GM19043 (cell line): ENCODE measurements around the gene CCDC187.
"Not testable (repeated sequence)": the region's sequence is repeated elsewhere in the genome, so short reads cannot be mapped to it uniquely, and the experiment has no call there.

Source experiments
- ATAC-seq: cut with Tn5 transposase; IDR thresholded peaks from one replicate; pipeline ENCODE4 v1.9.1; 2021; ENCODE audit warnings: low read depth; ENCODE audit not compliant: unreplicated experiment

Gene CCDC187

DNA sequence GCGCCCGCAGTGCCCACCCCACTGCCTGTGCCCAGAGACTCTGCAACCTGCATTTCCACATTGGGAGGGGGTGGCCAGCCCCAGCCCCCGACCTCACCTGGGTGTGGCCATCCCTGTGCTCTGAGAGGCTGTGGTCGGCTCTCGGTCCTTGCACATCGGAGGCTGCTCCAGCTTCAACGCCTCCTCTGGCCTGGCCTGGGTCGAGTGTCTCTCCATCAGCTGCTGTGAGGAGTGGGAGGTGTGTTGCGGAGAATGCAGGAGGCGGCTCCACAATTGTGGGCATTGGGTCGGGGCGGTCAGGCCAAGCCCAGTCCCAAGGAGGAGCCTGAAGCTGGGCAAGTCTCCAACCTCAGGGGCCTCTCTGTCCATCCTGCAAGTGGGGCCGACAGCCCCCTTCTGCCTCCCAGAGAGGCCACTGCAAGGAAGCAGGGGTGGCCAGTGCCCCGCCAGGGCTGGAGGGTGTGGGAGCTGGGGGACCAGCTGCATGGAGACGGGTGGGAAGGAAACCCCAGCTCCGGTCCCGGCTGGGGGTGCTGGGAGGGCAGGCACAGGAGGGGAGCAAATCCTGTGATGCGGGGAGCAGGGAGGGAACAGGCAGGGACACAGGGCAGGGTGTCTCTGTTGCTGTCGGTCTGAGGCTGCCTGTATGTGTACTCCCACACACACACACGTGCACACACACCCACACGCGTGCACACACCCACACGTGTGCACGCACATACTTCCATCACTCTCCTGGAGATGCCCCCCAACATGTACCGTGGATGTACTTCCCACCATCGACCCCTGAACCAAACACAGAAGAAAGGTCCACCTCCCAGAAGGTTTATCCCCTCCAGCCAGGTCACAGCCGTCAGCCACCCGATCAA, 28.9 kb downstream of the CCDC187 start:
- ATAC-seq = no peak

DNA sequence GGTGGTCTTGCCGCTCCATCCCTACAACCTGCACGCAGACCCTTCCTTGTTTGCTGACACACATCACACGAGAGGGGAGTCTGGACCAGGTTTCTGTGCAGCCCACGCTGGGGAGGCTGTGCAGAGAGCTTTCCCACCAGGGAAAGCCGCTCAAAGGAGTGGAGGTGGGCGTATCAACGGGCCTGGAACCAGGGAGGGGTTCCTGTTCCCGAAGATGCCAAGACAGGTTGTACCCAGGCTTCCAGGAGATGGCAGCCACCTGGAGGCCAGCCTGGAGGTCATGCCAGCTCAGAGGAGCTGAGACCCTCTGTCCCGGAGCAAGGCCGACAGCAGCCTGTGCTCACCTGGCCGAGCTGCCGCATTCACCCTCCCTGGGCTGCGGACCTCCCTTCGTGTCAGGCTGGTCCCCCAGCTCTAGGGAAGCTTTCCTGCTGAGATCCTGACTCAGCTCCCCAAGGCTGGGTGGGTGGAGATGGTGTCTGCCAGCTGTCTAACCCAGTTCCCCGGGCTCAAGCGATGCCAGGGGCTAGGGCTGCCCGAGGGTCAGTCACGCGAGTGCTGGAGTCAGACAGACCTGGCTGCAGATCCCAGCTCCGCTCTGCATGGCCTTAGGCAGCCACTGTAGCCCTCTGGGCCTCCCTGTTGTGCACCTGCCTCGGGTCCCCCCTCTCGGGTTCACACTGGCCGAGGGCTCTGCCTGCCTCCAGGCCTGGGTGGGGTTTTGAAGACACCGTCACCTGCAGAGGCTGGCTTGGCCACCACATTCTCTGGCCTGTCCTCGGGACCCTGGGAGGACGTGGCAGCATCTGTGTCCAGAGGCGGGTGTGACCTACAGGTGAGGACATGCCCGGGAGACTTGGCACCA, 29.7 kb downstream of the CCDC187 start:
- ATAC-seq = no peak

DNA sequence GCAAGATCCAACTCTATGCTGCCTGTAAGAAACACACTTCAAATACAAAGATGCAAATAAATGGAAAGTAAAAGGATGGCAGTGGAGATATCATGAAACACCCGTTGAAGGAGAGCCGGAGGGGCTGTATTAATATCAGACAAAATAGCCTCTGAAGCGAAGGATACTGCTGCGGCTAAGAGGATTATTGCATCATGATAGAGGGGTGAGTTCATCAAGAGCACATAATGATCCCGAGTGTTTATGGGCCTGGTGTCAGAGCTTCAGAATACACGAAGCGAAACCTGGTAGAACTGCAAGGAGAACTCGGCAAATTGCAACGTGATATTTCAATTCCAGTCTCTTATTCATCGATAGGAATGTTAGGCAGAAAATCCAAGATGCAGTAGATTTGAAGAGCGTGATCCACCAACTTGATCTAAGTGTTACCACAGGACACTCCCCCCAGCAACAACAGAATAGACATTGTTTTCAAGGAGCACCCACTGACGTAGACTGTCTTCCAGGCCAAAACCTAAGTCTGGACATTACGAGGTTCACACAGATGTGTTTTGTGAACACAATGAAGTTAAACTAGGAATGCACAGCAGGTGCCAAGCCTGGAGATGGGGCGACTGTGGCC, 30.5 kb downstream of the CCDC187 start:
- no peak for ATAC-seq

DNA sequence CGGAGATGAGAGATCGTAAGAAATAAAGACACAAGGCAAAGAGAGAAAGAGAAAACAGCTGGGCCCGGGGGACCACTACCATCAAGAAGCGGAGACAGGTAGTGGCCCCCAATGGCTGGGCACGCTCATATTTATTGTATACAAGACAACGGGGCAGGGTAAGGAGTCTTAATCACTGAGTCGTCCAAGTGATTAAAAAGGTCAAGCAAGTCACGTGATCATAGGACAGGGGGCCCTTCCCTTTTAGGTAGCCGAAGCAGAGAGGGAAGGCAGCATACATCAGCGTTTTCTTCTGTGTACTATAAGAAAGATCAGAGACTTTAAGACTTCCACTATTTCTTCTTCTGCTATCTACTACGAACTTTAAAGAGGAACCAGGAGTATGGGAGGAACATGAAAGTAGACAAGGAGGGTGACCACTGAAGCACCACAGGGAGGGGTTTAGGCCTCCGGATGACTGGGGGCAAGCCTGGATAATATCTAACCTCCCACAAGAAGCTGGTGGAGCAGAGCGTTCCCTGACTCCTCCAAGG, 33.7 kb downstream of the CCDC187 start:
- no peak for ATAC-seq

DNA sequence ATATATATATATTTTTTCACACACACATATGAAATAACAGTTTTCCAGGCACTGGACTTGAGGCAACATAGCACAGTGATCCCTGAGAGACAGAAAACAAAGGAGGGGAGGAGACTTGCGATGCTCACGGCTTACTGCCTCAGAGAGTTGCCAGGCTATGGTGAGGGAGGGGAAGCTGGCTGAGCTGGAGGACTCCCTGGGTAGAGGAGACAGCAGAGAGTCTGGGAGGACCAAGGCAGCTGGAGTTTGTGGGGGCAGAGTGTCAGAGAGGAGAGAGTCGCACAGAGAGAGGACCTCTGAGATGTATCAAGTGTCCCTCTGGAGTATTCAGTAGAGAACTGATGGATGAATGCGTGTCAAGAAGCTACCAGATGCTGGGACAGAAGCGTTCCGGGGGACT, 35.2 kb downstream of the CCDC187 start:
- ATAC-seq = no peak

DNA sequence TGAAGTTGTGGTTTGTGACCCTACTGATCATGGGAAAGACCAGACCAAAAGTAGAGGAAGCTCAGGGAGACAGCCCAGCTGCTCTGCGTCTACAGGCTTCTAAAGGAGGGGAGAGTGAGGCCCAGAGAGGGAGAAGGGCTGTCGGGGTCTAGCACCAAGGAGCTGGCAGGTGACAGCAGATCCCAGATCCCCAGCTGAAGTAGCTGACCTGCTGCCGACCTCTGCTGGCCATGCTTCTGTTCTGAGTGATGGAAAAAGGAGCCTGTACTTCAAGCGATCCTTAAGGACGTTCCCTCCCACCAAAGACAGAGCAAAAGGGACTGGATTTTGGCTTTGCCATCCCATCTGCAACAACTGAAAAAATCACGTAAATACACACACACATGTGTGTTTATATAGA, 35.6 kb downstream of the CCDC187 start:
- ATAC-seq = no peak

DNA sequence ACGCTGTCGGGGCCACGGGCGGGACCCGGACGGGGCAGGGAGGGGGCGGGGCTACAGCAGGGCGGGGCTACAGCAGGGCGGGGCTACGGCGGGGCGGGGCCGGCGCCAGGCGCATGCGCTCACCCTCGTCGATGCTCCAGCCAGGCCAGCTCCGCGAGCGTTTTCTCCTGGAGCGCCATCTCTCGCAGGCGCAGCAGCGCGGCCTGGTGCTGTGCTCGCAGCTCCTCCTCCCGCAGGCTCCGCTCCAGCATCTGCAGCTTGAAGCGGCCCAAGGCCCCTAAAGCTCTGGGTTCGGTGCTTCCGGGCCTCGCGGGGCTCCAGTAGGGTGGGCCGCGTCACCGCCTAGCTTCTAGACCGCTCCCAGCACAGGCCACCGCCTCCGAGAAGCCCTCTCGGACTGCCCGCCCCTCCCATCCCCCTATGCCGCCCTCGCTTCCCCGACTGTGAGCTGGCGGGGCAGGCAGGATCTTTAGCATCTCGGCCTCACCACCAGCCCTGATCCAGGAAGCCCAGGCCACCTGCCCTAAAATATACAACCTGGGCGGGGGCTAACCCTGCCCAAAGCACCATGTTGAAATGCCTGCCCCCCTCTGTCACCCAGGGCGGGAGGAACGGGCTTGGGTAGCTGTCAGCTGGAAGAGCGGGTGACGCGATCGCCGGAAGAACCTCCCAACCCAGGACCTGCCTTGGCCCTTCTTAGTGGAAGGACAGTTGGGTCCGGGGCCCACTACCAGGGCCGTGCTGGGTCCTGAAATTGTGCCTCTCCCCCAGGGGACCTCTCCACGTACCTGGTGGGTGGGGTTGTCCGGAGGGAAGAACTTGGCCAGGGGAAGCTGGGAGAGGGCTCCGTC, 36.4 kb downstream of the CCDC187 start:
- no peak for ATAC-seq

DNA sequence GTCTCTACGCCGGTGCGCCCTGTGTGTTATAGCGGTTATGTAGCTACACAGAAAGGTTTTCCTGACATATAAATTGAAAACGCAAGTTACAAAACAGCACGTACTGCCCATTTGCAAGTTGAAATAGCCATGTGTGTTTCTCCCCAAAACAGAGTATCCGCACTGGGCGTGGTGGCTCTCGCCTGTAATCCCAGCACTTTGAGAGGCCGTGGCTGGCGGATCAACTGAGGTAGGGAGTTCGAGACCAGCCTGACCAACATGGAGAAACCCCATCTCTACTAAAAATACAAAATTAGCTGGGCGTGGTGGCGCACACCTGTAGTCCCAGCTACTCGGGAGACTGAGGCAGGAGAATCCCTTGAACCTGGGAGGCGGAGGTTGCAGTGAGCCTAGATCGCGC, 37.3 kb downstream of the CCDC187 start:
- not testable (repeated sequence) for ATAC-seq

DNA sequence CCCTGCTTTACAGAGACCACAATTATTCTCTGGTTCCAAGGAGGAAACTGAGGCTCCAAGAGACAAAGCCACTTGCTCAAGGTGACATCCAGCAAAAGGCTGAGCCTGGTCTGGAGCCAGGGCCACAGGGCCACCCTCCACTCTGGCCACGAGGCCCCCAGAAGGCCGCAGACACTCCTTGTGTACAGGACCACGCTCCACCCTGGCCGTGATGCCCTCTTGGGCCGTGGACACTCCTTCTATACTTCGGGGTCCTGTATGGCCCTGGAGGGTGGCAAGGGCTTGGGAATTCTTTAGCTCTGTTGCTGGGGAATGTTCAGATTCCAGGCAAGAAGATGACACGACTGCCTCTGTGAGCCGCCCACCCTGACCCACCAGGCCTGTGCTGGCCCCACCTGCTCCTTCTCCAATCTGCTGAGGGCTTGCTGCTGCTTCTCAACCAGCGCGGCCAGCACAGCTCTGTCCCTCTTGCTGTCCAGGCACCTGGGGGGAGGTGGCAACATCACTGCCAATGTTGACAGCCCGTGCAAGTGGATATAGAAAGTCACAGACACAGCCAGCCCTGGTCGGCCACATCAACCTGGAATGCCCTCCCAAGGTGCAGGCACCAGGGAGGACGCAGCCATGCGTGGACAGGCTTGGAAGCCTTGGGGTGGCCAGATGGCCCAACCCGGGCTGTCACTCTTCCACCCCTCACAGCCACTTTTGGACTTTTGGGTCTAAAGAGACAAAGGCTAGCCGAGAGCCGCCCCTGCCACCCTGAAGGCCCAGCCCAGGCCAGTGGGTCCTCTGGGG, 38.1 kb downstream of the CCDC187 start:
- no peak for ATAC-seq

DNA sequence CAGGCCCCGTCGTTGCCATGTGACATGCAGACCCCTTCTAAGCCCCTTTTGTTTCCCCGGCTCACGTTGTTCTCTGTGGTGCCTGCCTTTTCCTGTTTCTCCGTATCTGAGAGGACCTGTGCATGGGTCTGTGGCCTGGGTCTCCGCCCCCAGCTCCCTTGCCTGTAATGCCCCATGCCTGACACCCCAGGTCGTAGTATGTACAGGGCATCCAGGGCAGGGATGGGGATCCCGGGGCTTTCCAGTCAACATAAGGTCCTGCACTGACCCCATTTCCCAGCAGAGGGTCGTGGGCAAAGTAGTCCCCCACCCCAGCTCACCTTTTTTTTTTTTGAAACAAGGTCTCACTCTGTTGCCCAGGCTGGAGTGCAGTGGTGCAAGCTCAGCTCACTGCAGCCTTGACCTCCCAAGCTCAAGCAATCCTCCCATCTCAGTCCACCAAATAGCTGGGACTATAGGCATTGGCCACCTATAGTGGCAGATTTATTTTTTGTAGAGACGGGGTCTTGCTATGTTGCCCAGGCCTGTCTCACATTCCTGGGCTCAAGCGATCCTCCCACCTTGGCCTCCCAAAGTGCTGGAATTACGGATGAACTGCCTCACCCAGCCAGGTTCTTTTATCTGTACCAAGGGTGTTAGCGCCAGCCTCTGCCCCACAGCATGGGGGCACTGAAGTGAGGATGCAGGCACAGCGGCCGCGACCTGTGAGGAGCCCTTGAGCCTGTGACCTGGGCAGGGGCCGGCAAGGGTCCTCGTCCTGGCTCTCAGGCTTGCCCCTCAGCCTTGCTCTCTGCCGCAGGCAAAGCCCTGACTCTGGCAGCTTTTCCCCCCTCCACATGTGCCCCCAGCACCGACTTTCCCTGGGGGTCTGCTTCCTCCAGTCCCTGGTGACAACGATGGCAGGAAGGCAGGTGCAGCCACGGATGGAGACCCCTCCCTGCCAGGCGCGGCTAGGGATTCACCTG, 39.2 kb downstream of the CCDC187 start:
- ATAC-seq = no peak

DNA sequence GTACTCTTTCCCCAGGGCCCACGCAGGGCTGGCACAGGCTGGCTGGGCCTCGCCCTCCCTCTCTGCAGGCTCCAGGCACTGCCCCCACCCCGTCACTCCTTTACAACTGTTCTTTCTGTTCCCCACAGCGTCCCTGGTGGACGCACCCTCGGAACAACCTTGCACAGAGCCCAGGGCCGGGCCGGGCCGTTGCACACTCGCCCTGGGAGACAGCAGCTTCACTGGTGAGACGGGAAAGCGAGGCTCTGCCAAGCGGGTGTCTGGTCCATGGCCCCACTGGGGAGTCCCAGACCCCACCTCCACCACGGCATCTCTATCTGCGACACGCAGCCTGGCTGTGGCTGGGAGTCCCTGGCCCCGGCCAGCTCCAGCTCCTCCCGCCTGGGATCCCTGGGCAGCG, 39.9 kb downstream of the CCDC187 start:
- no peak for ATAC-seq

DNA sequence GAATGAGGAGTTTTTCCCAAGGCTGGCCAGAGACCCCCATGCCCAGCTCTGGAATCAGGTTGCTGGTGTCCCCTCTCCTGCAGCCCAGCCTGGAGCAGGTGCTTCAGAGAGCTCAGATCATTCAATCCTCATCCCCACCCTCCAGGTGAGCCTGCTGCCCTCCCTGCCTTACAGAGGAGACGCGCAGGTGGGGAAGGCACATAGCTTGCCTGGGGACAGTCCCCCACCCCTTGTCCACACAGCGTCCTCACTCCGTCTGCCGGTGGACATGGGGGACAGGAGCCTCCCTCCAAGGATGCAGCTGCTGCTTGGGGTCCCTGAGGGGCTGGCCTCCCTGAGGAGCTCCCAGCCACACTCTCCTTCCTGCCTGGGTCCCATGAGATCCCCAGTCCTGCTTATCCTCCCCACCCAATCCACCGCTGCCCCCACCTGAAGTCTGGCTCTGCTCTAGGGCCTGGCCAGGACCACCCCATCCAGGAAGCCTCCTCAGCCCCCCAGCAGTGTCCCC, 41.2 kb downstream of the CCDC187 start:
- ATAC-seq = no peak

DNA sequence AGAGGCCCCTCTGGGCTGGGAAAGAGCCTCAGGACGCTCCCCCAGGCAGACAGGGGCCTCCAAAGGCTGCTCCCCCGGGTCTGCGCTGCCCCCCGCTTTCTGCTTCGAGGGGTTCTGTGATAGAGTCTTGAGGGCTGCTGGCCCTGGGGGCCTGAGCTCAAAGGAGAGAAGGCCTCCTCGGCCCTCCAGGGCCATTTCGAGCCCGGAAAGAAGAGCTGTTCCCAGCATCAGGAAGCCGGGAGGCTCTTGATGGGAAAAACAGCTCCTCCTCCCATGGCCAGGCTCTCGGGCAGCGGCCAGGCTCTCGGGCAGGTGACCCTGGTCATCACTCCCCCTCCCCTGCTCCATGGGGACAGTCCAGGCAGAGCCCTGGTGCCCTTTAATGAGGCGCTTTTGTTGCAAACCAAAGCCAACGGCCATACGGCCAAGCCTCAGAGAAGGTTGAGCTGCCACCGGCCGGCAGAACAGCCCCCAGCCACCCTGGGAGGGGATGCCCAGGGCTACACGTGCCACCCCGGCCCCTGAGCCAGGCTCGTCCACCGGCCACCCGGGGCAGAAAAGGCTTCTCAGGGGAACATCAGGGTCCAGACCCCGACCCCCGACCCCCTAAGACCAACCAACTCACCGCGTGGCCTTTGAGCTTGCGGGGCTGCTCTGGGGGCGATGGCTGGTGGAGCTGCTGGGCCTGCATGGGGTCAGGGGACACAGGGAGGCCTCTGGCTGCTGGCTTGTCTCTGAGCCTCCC, 42.0 kb downstream of the CCDC187 start:
- ATAC-seq = no peak

DNA sequence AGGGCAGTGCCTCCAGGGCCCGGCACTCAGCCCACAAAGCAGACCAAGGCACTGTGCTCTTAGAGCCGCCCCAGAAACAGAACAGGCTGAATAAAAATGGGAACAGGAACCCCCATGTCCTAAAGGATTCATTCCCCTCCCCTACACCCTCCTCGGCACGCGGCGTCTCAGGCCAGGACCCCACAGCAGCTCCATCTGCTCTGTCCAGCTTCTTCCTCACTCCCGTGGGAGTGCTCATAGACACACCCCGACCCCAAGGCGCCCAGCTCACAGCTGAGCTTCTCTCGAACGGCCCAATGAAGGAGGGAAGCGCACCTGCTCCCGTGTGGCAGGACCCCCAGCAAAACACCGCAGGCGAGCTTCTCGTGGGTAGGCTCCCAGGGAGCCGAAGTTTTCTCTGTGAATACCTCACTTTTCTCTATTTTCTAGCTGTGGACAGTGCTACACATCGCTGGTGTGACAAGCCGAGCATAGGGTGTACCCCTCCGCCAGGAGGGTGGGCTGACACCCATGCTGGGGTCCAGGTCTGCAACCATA, 42.9 kb downstream of the CCDC187 start:
- ATAC-seq = no peak

DNA sequence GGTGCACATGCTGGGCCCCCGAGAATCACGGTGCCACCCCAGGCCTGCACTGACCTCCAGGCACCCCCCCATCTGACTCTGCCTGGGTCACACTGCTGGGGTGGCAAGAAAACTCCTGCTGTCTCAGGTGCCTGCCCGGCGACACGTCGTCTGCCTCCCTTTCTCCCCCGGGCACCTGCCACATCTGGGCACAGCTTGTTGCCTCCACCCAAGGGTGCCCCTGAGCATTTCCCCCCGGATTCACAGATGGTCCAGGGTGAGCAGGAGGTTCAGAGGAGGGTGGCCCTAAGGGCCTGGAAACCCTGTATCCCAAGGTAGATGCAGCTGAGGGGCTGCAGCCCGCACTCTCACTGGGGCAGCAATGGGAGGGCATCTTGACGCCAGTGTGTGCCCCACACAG, 43.4 kb downstream of the CCDC187 start:
- ATAC-seq = no peak

DNA sequence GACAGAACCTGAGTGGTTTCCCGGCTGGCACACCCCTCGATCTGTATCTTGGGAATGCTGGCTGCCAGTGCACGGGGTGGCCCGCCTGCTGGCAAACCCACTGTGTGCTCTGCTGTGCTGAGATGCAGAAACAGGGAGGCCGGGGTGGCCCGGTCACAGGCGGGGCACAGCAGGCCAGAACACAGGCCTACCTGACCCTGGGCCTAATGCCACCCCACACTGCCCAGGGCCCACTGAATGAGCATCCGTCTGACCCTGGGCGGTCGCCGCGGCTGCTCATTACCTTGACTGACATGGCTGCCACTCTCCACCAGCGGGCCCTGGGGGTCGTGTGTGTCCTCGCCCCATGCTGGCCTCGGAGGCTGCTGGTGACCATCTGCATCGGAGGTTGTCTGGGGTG, 44.1 kb downstream of the CCDC187 start:
- ATAC-seq = no peak

DNA sequence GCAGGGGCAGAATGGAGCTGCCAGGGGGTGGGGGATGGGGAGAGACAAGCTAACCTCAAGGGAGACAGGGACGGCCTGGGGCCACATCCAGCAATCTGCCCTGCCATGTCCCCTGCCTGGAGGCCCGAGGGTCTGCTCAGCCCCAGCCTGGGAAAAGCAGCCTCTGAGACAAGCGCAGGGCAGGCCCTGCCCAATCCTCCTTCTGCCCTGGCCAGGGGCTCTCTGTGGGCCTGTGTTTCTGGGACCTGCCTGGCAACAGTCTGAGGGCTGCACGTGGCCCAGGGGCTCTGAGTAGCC, 44.4 kb downstream of the CCDC187 start:
- no peak for ATAC-seq
